Thoracic aorta (tissue), 2 donors: ENCODE data around the gene RBMXL2. TPM values are rescaled to one million over a fixed set of nuclear protein-coding genes. Genes with fewer than 3 reads are reported as not detected.

Experiments used
- ATAC-seq: fragments of 150-250 bp; one replicate; pipeline ENCODE4 v1.8.0; 2017; ENCODE audit warnings: low read depth; ENCODE audit not compliant: insufficient number of reproducible peaks, low FRiP score
- DNase-seq: peaks from one replicate; pipeline ENCODE4 v3.0.0-alpha.2; 2020; ENCODE audit warnings: low spot score
- H3K27ac ChIP-seq, 2 donors: fragments of 200-600 bp; sonication (generic); 1 replicate in 1 of 2; 2 replicates in 1 of 2; pipeline ENCODE4 v1.5.1; 2016; ENCODE audit warnings: mild to moderate bottlenecking in 2 of 2, moderate library complexity in 2 of 2
- H3K27me3 ChIP-seq: fragments of 200-600 bp; sonication (generic); replicated peaks from 2 replicates; pipeline ENCODE4 v1.6.0; 2016; ENCODE audit warnings: mild to moderate bottlenecking; ENCODE audit not compliant: insufficient read depth
- H3K36me3 ChIP-seq: fragments of 200-600 bp; sonication (generic); one replicate; pipeline ENCODE4 v1.5.1; 2016
- H3K4me1 ChIP-seq, 2 donors: fragments of 200-600 bp; sonication (generic); 1 replicate in 1 of 2; 2 replicates in 1 of 2; pipeline versions ENCODE4 v1.5.1 to v1.6.0; 2016; ENCODE audit warnings: low read depth in 2 of 2, mild to moderate bottlenecking in 1 of 2; ENCODE audit not compliant: control insufficient read depth in 1 of 2
- H3K4me3 ChIP-seq: fragments of 200-600 bp; sonication (generic); 2 replicates; pipeline ENCODE4 v1.5.1; 2016; ENCODE audit warnings: mild to moderate bottlenecking
- H3K9me3 ChIP-seq: fragments of 200-600 bp; sonication (generic); 2 replicates; pipeline ENCODE4 v1.5.1; 2016
- CTCF ChIP-seq: fragments of 200-600 bp; sonication (generic); IDR thresholded peaks from one replicate; pipeline ENCODE4 v1.5.1; 2019; ENCODE audit warnings: antibody characterized with exemption
- total RNA-seq, 2 donors: library from RNA; depleted of rRNA; stranded (reverse); fragments of >200 nt; gene quantifications; one replicate each; pipeline versions ENCODE4 v1.1.0 to v1.2.3, GENCODE V29; 2016

RBMXL2 gene
- total RNA-seq, 2 donors from 2014 or later, result not detected

GRCh38 chr11:7060868-7061267, 27.9 kb upstream of the RBMXL2 start:
- TF ChIP-seq CTCF, result no peak
- no peak for ATAC-seq
- no peaks in the 10 kb centered on the region for H3K36me3 ChIP-seq
- H3K27me3 ChIP-seq, result no peaks in the 10 kb centered on the region
- no peak for DNase-seq
- no peak overlapping the region for H3K27ac ChIP-seq
- no peaks in the 10 kb centered on the region for H3K4me1 ChIP-seq
- H3K4me3 ChIP-seq, result no peak overlapping the region
- no peaks in the 10 kb centered on the region for H3K9me3 ChIP-seq

DNA sequence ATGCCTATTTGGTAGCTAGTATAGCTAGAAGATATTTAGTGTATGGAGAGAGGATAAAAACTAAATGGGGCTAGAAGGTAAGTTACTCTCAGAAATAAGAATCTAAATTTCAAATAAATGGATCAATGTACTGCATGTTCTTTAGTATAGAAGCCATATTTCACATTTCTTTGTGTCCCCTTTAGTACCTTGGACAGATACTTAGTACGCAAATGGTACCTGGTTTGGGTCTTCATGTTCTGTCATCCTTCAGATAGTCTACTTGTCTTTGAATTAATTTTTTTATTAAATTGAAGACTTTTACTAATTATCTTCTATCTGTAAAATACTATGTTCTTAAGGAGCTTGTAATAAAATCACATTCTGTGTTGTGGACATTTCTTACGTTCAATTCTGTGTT, 26.3 kb upstream of the RBMXL2 start:
- no peaks in the 10 kb centered on the region for H3K36me3 ChIP-seq
- no peak overlapping the region for H3K27ac ChIP-seq
- H3K27me3 ChIP-seq, result no peaks in the 10 kb centered on the region
- DNase-seq (no peak), ATAC-seq (no peak)
- no peaks in the 10 kb centered on the region for H3K4me1 ChIP-seq
- no peak overlapping the region for H3K4me3 ChIP-seq
- no peak for TF ChIP-seq CTCF
- no peaks in the 10 kb centered on the region for H3K9me3 ChIP-seq

DNA sequence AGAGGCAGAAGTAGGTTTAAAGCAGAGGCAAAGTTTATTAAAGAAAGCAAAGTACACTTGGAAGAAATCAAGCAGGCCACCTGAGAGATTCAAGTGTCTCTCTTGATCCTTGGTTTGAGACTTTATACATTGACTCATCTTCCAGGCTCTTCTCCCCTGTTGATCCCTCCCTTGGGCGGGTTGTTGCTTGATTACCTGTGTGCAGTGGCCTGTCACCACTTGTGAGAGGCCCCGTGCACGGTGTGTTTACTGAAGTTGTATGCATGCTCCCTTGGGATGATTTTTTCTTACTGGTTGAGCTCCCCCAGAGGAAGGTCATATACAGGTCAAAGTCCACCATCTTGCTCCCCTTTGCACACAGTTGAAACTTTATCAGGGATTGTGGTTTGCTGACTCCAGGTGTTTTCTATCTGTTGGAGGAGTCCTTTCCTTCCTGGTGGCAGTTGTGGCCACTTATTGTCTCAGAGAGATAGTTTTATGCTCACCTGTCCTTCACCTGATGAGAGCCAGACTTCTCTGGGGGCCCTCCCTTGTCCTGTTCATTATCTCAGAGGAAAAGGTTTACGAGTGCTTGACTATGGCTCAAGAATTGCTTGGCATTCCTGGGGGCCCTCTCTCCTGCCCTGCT, 16.3 kb upstream of the RBMXL2 start:
- H3K4me1 ChIP-seq, result no peaks in the 10 kb centered on the region
- no peaks in the 10 kb centered on the region for H3K36me3 ChIP-seq
- H3K27ac ChIP-seq, result no peak overlapping the region
- no peaks in the 10 kb centered on the region for H3K27me3 ChIP-seq
- TF ChIP-seq CTCF, result no peak
- H3K9me3 ChIP-seq, result no peaks in the 10 kb centered on the region
- no peak for ATAC-seq
- H3K4me3 ChIP-seq, result no peak overlapping the region
- DNase-seq, result no peak

- H3K36me3 ChIP-seq, result no peaks in the 10 kb centered on the region
- H3K4me1 ChIP-seq, result no peaks in the 10 kb centered on the region
- H3K4me3 ChIP-seq, result no peak overlapping the region
- H3K9me3 ChIP-seq, result peaks cover 3% of the 10 kb centered on the region
- TF ChIP-seq CTCF, result no peak
- ATAC-seq, result no peak
- DNase-seq, result no peak
- no peak overlapping the region for H3K27ac ChIP-seq
- no peaks in the 10 kb centered on the region for H3K27me3 ChIP-seq
Measured at GRCh38 chr11:7077101-7077500, 11.7 kb upstream of the RBMXL2 start.

GRCh38 chr11:7079545-7080135, 9.2 kb upstream of the RBMXL2 start:
- no peak for DNase-seq
- Histone ChIP-seq H3K4me3 (no peak overlapping the region), H3K27ac (no peak overlapping the region), H3K27me3 (no peaks in the 10 kb centered on the region), H3K9me3 (peaks cover 3% of the 10 kb centered on the region), H3K4me1 (no peaks in the 10 kb centered on the region), H3K36me3 (no peaks in the 10 kb centered on the region)
- TF ChIP-seq CTCF, result no peak
- no peak for ATAC-seq
